ENCODE results near the gene AGPAT2. TPM values are rescaled to one million over a fixed set of nuclear protein-coding genes. Genes with fewer than 3 reads are reported as not detected.

Gene AGPAT2
- total RNA-seq, 1 experiment from 2014 or later = 40.2 TPM

- POLR2A ChIA-PET = no interaction called here
- peaks cover 15% of the 10 kb centered on the region for H3K27me3 Mint-ChIP-seq (ENCODE audit: low read depth)
- no peak for ATAC-seq
These were observed 23.3 kb upstream of the AGPAT2 start for GRCh38 chr9:136710543-136710942.

GRCh38 chr9:136709454-136710109 is 22.3 kb upstream of the AGPAT2 start:
- Mint-ChIP-seq H3K27ac (no peak overlapping the region), H3K9me3 (no peaks in the 10 kb centered on the region), H3K36me3 (no peaks in the 10 kb centered on the region), H3K27me3 (ENCODE audit: low read depth) (peaks cover 15% of the 10 kb centered on the region), H3K4me1 (peaks cover 4% of the 10 kb centered on the region), H3K4me3 (no peak overlapping the region)
- ChIA-PET POLR2A (no interaction called here), CTCF (interaction anchor here (0.8 to 1.9 kb wide), 3 partner anchors 16 to 37 kb away, joined by 3 to 8 read pairs (median 3); no protein-coding TSS in a partner anchor)
- DNase-seq (ENCODE audit: low spot score) (no peak), ATAC-seq (no peak)
- no peak for TF ChIP-seq ZNF232 (CRISPR knock-in tag; IDR thresholded peaks at IDR 0.05)
- no peak for TF ChIP-seq GABPB1 (CRISPR knock-in tag; IDR thresholded peaks at IDR 0.05)
- no peak for TF ChIP-seq ZNF138 (CRISPR knock-in tag; conservative IDR thresholded peaks at IDR 0.05)
- TF ChIP-seq PRRX2 (CRISPR knock-in tag; IDR thresholded peaks at IDR 0.05) = no peak
- no peak for TF ChIP-seq SOX15 (CRISPR knock-in tag; IDR thresholded peaks at IDR 0.05)
- no peak for TF ChIP-seq ATF6 (CRISPR knock-in tag; IDR thresholded peaks at IDR 0.05)
- TF ChIP-seq E2F5 (CRISPR knock-in tag; IDR thresholded peaks at IDR 0.05) = no peak
- no peak for TF ChIP-seq IRF2 (CRISPR knock-in tag; IDR thresholded peaks at IDR 0.05; ENCODE audit: borderline replicate concordance, low read depth)
- no peak for TF ChIP-seq GRHL2 (CRISPR knock-in tag; IDR thresholded peaks at IDR 0.05; ENCODE audit: insufficient replicate concordance, severe bottlenecking)

More at GRCh38 chr9:136710543-136710942, 23.3 kb upstream of the AGPAT2 start:
- Mint-ChIP-seq H3K27ac (no peak overlapping the region), H3K9me3 (no peaks in the 10 kb centered on the region), H3K4me1 (peaks cover 4% of the 10 kb centered on the region), H3K36me3 (no peaks in the 10 kb centered on the region), H3K4me3 (peak overlapping the region; percentile 70; the same call in 1 of the 2 replicates)
- TF ChIP-seq ZMAT4 (CRISPR knock-in tag; IDR thresholded peaks at IDR 0.05) (no peak), ARID4B (CRISPR knock-in tag; IDR thresholded peaks at IDR 0.05; ENCODE audit: borderline replicate concordance) (no peak), ELF4 (CRISPR knock-in tag; IDR thresholded peaks at IDR 0.05; ENCODE audit: low read depth) (no peak), NR1H2 (CRISPR knock-in tag; IDR thresholded peaks at IDR 0.05) (no peak), USF2 (CRISPR knock-in tag; IDR thresholded peaks at IDR 0.05) (no peak), ZNF263 (CRISPR knock-in tag; IDR thresholded peaks at IDR 0.05; ENCODE audit: low read depth) (no peak), ZNF416 (CRISPR knock-in tag; IDR thresholded peaks at IDR 0.05) (no peak), ZBTB21 (CRISPR knock-in tag; IDR thresholded peaks at IDR 0.05; ENCODE audit: borderline replicate concordance) (no peak), MAX (CRISPR knock-in tag; IDR thresholded peaks at IDR 0.05) (no peak)
- DNase-seq (ENCODE audit: low spot score) = no peak
- CTCF ChIA-PET = interaction anchor here (0.6 kb wide), 1 partner anchor 20 kb away, joined by 3 read pairs; no protein-coding TSS in a partner anchor

All from WTC11 (cell line).